GM12891 (cell line): ENCODE data around the gene NRXN3.

Source experiments
- POLR2A ChIP-seq: IDR thresholded peaks from 2 replicates; pipeline ENCODE4 v1.6.1; 2011; ENCODE audit warnings: low read depth, low read length, control low read depth
- POLR2AphosphoS5 ChIP-seq: IDR thresholded peaks from 2 replicates; pipeline ENCODE4 v1.6.1; 2011; ENCODE audit warnings: low read depth, low read length, control low read depth
- POU2F2 ChIP-seq: IDR thresholded peaks from 2 replicates; pipeline ENCODE4 v1.6.1; 2011; ENCODE audit warnings: low read depth, mild to moderate bottlenecking, control low read depth, low read length, moderate library complexity
- SPI1 ChIP-seq: IDR thresholded peaks from 2 replicates; pipeline ENCODE4 v1.6.1; 2011; ENCODE audit warnings: low read depth, low read length, control low read depth
- TAF1 ChIP-seq: IDR thresholded peaks from 2 replicates; pipeline ENCODE4 v1.6.1; 2011; ENCODE audit warnings: low read depth, low read length, control low read depth

DNA sequence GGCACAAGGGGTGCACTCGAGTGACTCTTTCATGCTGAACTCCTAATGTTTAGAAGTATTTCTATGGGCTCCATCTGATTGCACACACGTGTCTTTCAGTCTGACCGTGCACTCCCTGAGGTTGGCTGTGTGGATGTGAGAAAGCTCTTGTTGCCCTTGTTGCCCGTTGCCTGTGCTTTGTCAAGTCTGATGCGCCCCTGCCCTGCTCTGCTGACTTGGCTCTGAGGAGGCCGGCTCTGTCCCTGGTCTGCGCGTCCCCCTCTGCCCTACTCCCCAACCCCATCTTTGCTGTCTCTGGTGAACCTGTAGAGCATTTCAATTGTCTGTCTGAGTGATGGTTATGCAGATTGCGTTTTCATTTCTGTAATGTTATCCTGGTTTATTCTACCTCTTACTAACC lies 802.3 kb downstream of the NRXN3 start:
- TF ChIP-seq POLR2AphosphoS5 (no peak), POLR2A (no peak), POU2F2 (no peak), TAF1 (no peak), SPI1 (no peak)
